ENCODE measurements around the gene CNPY3.

CNPY3 gene

GRCh38 chr6:42921801-42922200 lies 7.5 kb upstream of the CNPY3 start:
- peaks cover 13% of the 10 kb centered on the region for H3K4me1 ChIP-seq (ENCODE audit: control insufficient read depth, insufficient read depth, low read length)
- H3K27ac ChIP-seq (ENCODE audit: low read depth, low read length), result no peak overlapping the region
- H3K36me3 ChIP-seq (ENCODE audit: control insufficient read depth, insufficient read depth, low read length), result no peaks in the 10 kb centered on the region
- no peaks in the 10 kb centered on the region for H3K9me3 ChIP-seq (ENCODE audit: control insufficient read depth, insufficient read depth, low read depth, low read length)
- H3K4me3 ChIP-seq (ENCODE audit: low read depth, low read length), result no peak overlapping the region
- no peak overlapping the region for H3K9ac ChIP-seq (ENCODE audit: low read length)
- no peaks in the 10 kb centered on the region for H3K27me3 ChIP-seq (ENCODE audit: control insufficient read depth, insufficient read depth, low read length)

GRCh38 chr6:42923666-42924065 lies 5.6 kb upstream of the CNPY3 start:
- H3K9ac ChIP-seq (ENCODE audit: low read length), result no peak overlapping the region
- no peak overlapping the region for H3K4me3 ChIP-seq (ENCODE audit: low read depth, low read length)
- H3K4me1 ChIP-seq (ENCODE audit: control insufficient read depth, insufficient read depth, low read length), result peaks cover 13% of the 10 kb centered on the region
- no peaks in the 10 kb centered on the region for H3K9me3 ChIP-seq (ENCODE audit: control insufficient read depth, insufficient read depth, low read depth, low read length)
- no peak overlapping the region for H3K27ac ChIP-seq (ENCODE audit: low read depth, low read length)
- H3K27me3 ChIP-seq (ENCODE audit: control insufficient read depth, insufficient read depth, low read length), result no peaks in the 10 kb centered on the region
- H3K36me3 ChIP-seq (ENCODE audit: control insufficient read depth, insufficient read depth, low read length), result no peaks in the 10 kb centered on the region

- Histone ChIP-seq H3K27me3 (ENCODE audit: control insufficient read depth, insufficient read depth, low read length) (no peaks in the 10 kb centered on the region), H3K36me3 (ENCODE audit: control insufficient read depth, insufficient read depth, low read length) (no peaks in the 10 kb centered on the region), H3K9ac (ENCODE audit: low read length) (no peak overlapping the region), H3K4me1 (ENCODE audit: control insufficient read depth, insufficient read depth, low read length) (peaks cover 13% of the 10 kb centered on the region), H3K27ac (ENCODE audit: low read depth, low read length) (no peak overlapping the region), H3K4me3 (ENCODE audit: low read depth, low read length) (peak overlapping the region; percentile 19; the same call in 1 of the 2 replicates), H3K9me3 (ENCODE audit: control insufficient read depth, insufficient read depth, low read depth, low read length) (no peaks in the 10 kb centered on the region)
Measured at GRCh38 chr6:42925248-42925857, 3.9 kb upstream of the CNPY3 start.

GRCh38 chr6:42929821-42930360 lies 611 bp downstream of the CNPY3 start:
- Histone ChIP-seq H3K4me3 (ENCODE audit: low read depth, low read length) (peak overlapping the region; percentile 79), H3K9me3 (ENCODE audit: control insufficient read depth, insufficient read depth, low read depth, low read length) (no peaks in the 10 kb centered on the region), H3K4me1 (ENCODE audit: control insufficient read depth, insufficient read depth, low read length) (peaks cover 16% of the 10 kb centered on the region), H3K9ac (ENCODE audit: low read length) (peak overlapping the region; percentile 88), H3K27me3 (ENCODE audit: control insufficient read depth, insufficient read depth, low read length) (no peaks in the 10 kb centered on the region), H3K36me3 (ENCODE audit: control insufficient read depth, insufficient read depth, low read length) (peaks cover 27% of the 10 kb centered on the region), H3K27ac (ENCODE audit: low read depth, low read length) (peak overlapping the region; percentile 58)

- no peaks in the 10 kb centered on the region for H3K27me3 ChIP-seq (ENCODE audit: control insufficient read depth, insufficient read depth, low read length)
- H3K27ac ChIP-seq (ENCODE audit: low read depth, low read length), result no peak overlapping the region
- H3K4me1 ChIP-seq (ENCODE audit: control insufficient read depth, insufficient read depth, low read length), result peaks cover 3% of the 10 kb centered on the region; the same call in 1 of the 2 replicates
- H3K9me3 ChIP-seq (ENCODE audit: control insufficient read depth, insufficient read depth, low read depth, low read length), result no peaks in the 10 kb centered on the region
- no peak overlapping the region for H3K9ac ChIP-seq (ENCODE audit: low read length)
- H3K4me3 ChIP-seq (ENCODE audit: low read depth, low read length), result no peak overlapping the region
- H3K36me3 ChIP-seq (ENCODE audit: control insufficient read depth, insufficient read depth, low read length), result peaks cover 52% of the 10 kb centered on the region
Measured at GRCh38 chr6:42932412-42932811, 3.1 kb downstream of the CNPY3 start.

GRCh38 chr6:42933205-42933604 lies 3.9 kb downstream of the CNPY3 start:
- peaks cover 3% of the 10 kb centered on the region; the same call in 1 of the 2 replicates for H3K4me1 ChIP-seq (ENCODE audit: control insufficient read depth, insufficient read depth, low read length)
- H3K27ac ChIP-seq (ENCODE audit: low read depth, low read length), result no peak overlapping the region
- H3K36me3 ChIP-seq (ENCODE audit: control insufficient read depth, insufficient read depth, low read length), result peaks cover 60% of the 10 kb centered on the region
- H3K9ac ChIP-seq (ENCODE audit: low read length), result no peak overlapping the region
- no peak overlapping the region for H3K4me3 ChIP-seq (ENCODE audit: low read depth, low read length)
- H3K9me3 ChIP-seq (ENCODE audit: control insufficient read depth, insufficient read depth, low read depth, low read length), result no peaks in the 10 kb centered on the region
- no peaks in the 10 kb centered on the region for H3K27me3 ChIP-seq (ENCODE audit: control insufficient read depth, insufficient read depth, low read length)

DNA sequence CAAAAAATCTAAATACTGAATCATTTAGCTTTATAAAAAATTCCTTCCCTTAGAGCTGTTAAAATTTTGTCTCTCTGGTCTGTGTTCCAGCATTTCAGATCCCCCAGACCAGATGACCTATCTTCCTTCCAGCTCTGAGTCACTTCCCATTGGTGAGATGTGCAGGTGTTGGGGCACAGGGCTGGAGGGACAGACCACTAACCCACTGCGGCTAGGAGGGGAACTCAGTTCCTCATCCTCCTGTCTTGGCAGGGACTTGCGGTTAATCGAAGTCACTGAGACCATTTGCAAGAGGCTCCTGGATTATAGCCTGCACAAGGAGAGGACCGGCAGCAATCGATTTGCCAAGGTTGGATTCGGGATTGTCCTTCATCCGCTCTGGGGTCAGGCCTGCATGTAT lies 6.0 kb downstream of the CNPY3 start:
- Histone ChIP-seq H3K4me3 (ENCODE audit: low read depth, low read length) (no peak overlapping the region), H3K36me3 (ENCODE audit: control insufficient read depth, insufficient read depth, low read length) (peaks cover 79% of the 10 kb centered on the region), H3K9me3 (ENCODE audit: control insufficient read depth, insufficient read depth, low read depth, low read length) (no peaks in the 10 kb centered on the region), H3K27ac (ENCODE audit: low read depth, low read length) (no peak overlapping the region), H3K27me3 (ENCODE audit: control insufficient read depth, insufficient read depth, low read length) (no peaks in the 10 kb centered on the region), H3K9ac (ENCODE audit: low read length) (no peak overlapping the region), H3K4me1 (ENCODE audit: control insufficient read depth, insufficient read depth, low read length) (peaks cover 13% of the 10 kb centered on the region)

DNA sequence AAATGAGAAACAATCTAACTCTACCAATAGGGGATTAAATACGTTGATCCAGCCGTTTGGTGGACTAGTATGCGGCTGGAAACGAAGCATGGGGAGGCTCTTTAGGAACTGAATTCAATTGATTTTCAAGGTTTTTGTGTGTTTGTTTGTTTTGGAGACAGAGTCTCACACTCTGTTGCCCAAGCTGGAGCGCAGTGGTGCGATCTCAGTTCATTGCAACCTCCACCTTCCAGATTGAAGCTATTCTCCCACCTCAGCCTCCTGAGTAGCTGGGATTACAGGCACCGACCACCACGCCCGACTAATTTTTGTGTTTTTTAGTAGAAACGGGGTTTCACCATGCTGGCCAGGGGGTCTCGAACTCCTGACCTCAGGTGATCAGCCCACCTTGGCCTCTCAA lies 7.1 kb downstream of the CNPY3 start:
- Histone ChIP-seq H3K27me3 (ENCODE audit: control insufficient read depth, insufficient read depth, low read length) (no peaks in the 10 kb centered on the region), H3K9me3 (ENCODE audit: control insufficient read depth, insufficient read depth, low read depth, low read length) (no peaks in the 10 kb centered on the region), H3K36me3 (ENCODE audit: control insufficient read depth, insufficient read depth, low read length) (peaks cover 87% of the 10 kb centered on the region), H3K9ac (ENCODE audit: low read length) (no peak overlapping the region), H3K4me3 (ENCODE audit: low read depth, low read length) (no peak overlapping the region), H3K4me1 (ENCODE audit: control insufficient read depth, insufficient read depth, low read length) (peaks cover 10% of the 10 kb centered on the region; the same call in 1 of the 2 replicates), H3K27ac (ENCODE audit: low read depth, low read length) (no peak overlapping the region)

- Histone ChIP-seq H3K4me3 (ENCODE audit: low read depth, low read length) (no peak overlapping the region), H3K27ac (ENCODE audit: low read depth, low read length) (no peak overlapping the region), H3K36me3 (ENCODE audit: control insufficient read depth, insufficient read depth, low read length) (peaks cover 84% of the 10 kb centered on the region), H3K27me3 (ENCODE audit: control insufficient read depth, insufficient read depth, low read length) (no peaks in the 10 kb centered on the region), H3K4me1 (ENCODE audit: control insufficient read depth, insufficient read depth, low read length) (peaks cover 10% of the 10 kb centered on the region; the same call in 1 of the 2 replicates), H3K9me3 (ENCODE audit: control insufficient read depth, insufficient read depth, low read depth, low read length) (no peaks in the 10 kb centered on the region), H3K9ac (ENCODE audit: low read length) (no peak overlapping the region)
Measured at GRCh38 chr6:42937548-42938427, 8.5 kb downstream of the CNPY3 start.

DNA sequence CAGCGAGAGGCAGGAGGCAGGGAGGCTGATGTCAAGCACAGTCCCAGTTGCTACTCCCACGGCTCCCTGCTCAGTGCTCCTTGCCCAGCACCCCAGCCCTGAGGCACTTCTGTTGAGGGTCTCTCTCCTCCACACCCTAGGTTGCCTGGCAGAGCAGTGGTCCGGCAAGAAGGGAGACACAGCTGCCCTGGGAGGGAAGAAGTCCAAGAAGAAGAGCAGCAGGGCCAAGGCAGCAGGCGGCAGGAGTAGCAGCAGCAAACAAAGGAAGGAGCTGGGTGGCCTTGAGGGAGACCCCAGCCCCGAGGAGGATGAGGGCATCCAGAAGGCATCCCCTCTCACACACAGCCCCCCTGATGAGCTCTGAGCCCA lies 9.1 kb downstream of the CNPY3 start:
- no peaks in the 10 kb centered on the region for H3K9me3 ChIP-seq (ENCODE audit: control insufficient read depth, insufficient read depth, low read depth, low read length)
- no peaks in the 10 kb centered on the region for H3K27me3 ChIP-seq (ENCODE audit: control insufficient read depth, insufficient read depth, low read length)
- H3K36me3 ChIP-seq (ENCODE audit: control insufficient read depth, insufficient read depth, low read length), result peaks cover 78% of the 10 kb centered on the region
- H3K4me1 ChIP-seq (ENCODE audit: control insufficient read depth, insufficient read depth, low read length), result peaks cover 10% of the 10 kb centered on the region; the same call in 1 of the 2 replicates
- no peak overlapping the region for H3K9ac ChIP-seq (ENCODE audit: low read length)
- H3K27ac ChIP-seq (ENCODE audit: low read depth, low read length), result no peak overlapping the region
- no peak overlapping the region for H3K4me3 ChIP-seq (ENCODE audit: low read depth, low read length)

Data from HUES6 (cell line).